ENCODE measurements around the gene CENPF. TPM values are rescaled to one million over a fixed set of nuclear protein-coding genes. Genes with fewer than 3 reads are reported as not detected.
A peak's percentile ranks its signal among the peaks of the same experiment; 100 is the strongest.

Gene CENPF
- 100 to 1,000 TPM; 102 to 107 TPM for total RNA-seq

- peaks cover 20% of the 10 kb centered on the region for H3K4me1 Mint-ChIP-seq
- peak within 1 kb of the TSS; percentile 89 for H3K27ac Mint-ChIP-seq
- DNase-seq = peak; percentile 96
- H3K36me3 Mint-ChIP-seq (ENCODE audit: low read depth) = peaks cover 4% of the 10 kb centered on the region
- H3K9me3 Mint-ChIP-seq (ENCODE audit: low read depth) = no peaks in the 10 kb centered on the region
- ChIA-PET POLR2A (no interaction called here), CTCF (interaction anchor here (0.8 to 2.6 kb wide), 7 partner anchors 11 to 271 kb away, joined by 3 to 6 read pairs (median 4); no protein-coding TSS in a partner anchor)
- peak within 1 kb of the TSS; percentile 95 for H3K4me3 Mint-ChIP-seq
- ATAC-seq = peak; percentile 98
- intact Hi-C loops (cut with DNase I, micrococcal nuclease) = loop anchor here (1.0 to 5.0 kb wide), 7 partner anchors 34 to 963 kb away; partner anchors contain the start of gene SMYD2 (in 2 of the 2)
- H3K27me3 Mint-ChIP-seq = no peaks in the 10 kb centered on the region
Observed at GRCh38 chr1:214602764-214603657, at the start of gene CENPF. Gene CENPF, plus strand, starts transcription at chr1:214603195. Its CDS starts 10,560 bp downstream, at chr1:214613755.

- Mint-ChIP-seq H3K4me3 (no peak overlapping the region), H3K9me3 (ENCODE audit: low read depth) (no peaks in the 10 kb centered on the region), H3K27ac (no peak overlapping the region), H3K4me1 (peaks cover 2% of the 10 kb centered on the region), H3K36me3 (ENCODE audit: low read depth) (no peaks in the 10 kb centered on the region), H3K27me3 (peaks cover 28% of the 10 kb centered on the region)
- intact Hi-C loops (cut with DNase I, micrococcal nuclease) = no loop called here
- peak; percentile 69 for ATAC-seq
- CTCF ChIA-PET = no interaction called here
- no peak for DNase-seq
- POLR2A ChIA-PET = no interaction called here
Observed at GRCh38 chr1:214557952-214558735, 44.9 kb upstream of the CENPF start.

- no peaks in the 10 kb centered on the region for H3K36me3 Mint-ChIP-seq (ENCODE audit: low read depth)
- ChIA-PET POLR2A (no interaction called here), CTCF (no interaction called here)
- DNase-seq = no peak
- H3K9me3 Mint-ChIP-seq (ENCODE audit: low read depth) = no peaks in the 10 kb centered on the region
- H3K4me3 Mint-ChIP-seq = no peak overlapping the region
- intact Hi-C loops (cut with DNase I, micrococcal nuclease) = loop anchor here in 1 of 2 experiments (10.0 kb wide), 1 partner anchor 309 kb away; no protein-coding TSS in a partner anchor
- ATAC-seq = no peak
- H3K27ac Mint-ChIP-seq = no peak overlapping the region
- peaks cover 7% of the 10 kb centered on the region for H3K4me1 Mint-ChIP-seq
- H3K27me3 Mint-ChIP-seq = peaks cover 18% of the 10 kb centered on the region
Observed at GRCh38 chr1:214563881-214564280, 39.1 kb upstream of the CENPF start.

- intact Hi-C loops (cut with DNase I, micrococcal nuclease) = loop anchor here (5.0 to 10.0 kb wide), 3 partner anchors 123 to 311 kb away; no protein-coding TSS in a partner anchor
- CTCF ChIA-PET = interaction anchor here (0.6 kb wide), 1 partner anchor 10 kb away, joined by 3 read pairs; no protein-coding TSS in a partner anchor
- POLR2A ChIA-PET = no interaction called here
- DNase-seq = no peak
- H3K9me3 Mint-ChIP-seq (ENCODE audit: low read depth) = no peaks in the 10 kb centered on the region
- H3K27me3 Mint-ChIP-seq = peaks cover 14% of the 10 kb centered on the region
- no peak overlapping the region for H3K27ac Mint-ChIP-seq
- ATAC-seq = no peak
- no peak overlapping the region for H3K4me3 Mint-ChIP-seq
- H3K36me3 Mint-ChIP-seq (ENCODE audit: low read depth) = no peaks in the 10 kb centered on the region
- H3K4me1 Mint-ChIP-seq = peaks cover 11% of the 10 kb centered on the region
Observed at GRCh38 chr1:214565310-214565709, 37.7 kb upstream of the CENPF start.

GRCh38 chr1:214566158-214567104, 36.6 kb upstream of the CENPF start:
- Mint-ChIP-seq H3K4me1 (peaks cover 11% of the 10 kb centered on the region), H3K27me3 (peaks cover 9% of the 10 kb centered on the region), H3K4me3 (no peak overlapping the region), H3K27ac (no peak overlapping the region), H3K36me3 (ENCODE audit: low read depth) (no peaks in the 10 kb centered on the region), H3K9me3 (ENCODE audit: low read depth) (no peaks in the 10 kb centered on the region)
- ATAC-seq (peak; percentile 82), DNase-seq (peak; percentile 61)
- CTCF ChIA-PET = interaction anchor here (0.9 to 1.3 kb wide), 2 partner anchors 15 to 19 kb away, joined by 3 to 4 read pairs; no protein-coding TSS in a partner anchor
- POLR2A ChIA-PET = no interaction called here
- intact Hi-C loops (cut with DNase I, micrococcal nuclease) = loop anchor here (5.0 to 10.0 kb wide), 3 partner anchors 124 to 312 kb away; no protein-coding TSS in a partner anchor

- Mint-ChIP-seq H3K27me3 (peaks cover 4% of the 10 kb centered on the region), H3K9me3 (ENCODE audit: low read depth) (no peaks in the 10 kb centered on the region), H3K36me3 (ENCODE audit: low read depth) (no peaks in the 10 kb centered on the region), H3K4me1 (peaks cover 11% of the 10 kb centered on the region), H3K4me3 (no peak overlapping the region), H3K27ac (no peak overlapping the region)
- intact Hi-C loops (cut with DNase I, micrococcal nuclease) = loop anchor here (5.0 to 10.0 kb wide), 3 partner anchors 125 to 313 kb away; no protein-coding TSS in a partner anchor
- no peak for ATAC-seq
- ChIA-PET CTCF (no interaction called here), POLR2A (no interaction called here)
- DNase-seq = no peak
Observed at GRCh38 chr1:214567481-214567980, 35.5 kb upstream of the CENPF start.

GRCh38 chr1:214568328-214568727, 34.7 kb upstream of the CENPF start:
- peaks cover 4% of the 10 kb centered on the region for H3K27me3 Mint-ChIP-seq
- H3K9me3 Mint-ChIP-seq (ENCODE audit: low read depth) = no peaks in the 10 kb centered on the region
- no peak overlapping the region for H3K4me3 Mint-ChIP-seq
- ChIA-PET CTCF (interaction anchor here (1.8 kb wide), 1 partner anchor 16 kb away, joined by 4 read pairs; no protein-coding TSS in a partner anchor), POLR2A (no interaction called here)
- peak overlapping the region; percentile 1 for H3K27ac Mint-ChIP-seq
- DNase-seq (no peak), ATAC-seq (no peak)
- peaks cover 11% of the 10 kb centered on the region for H3K4me1 Mint-ChIP-seq
- H3K36me3 Mint-ChIP-seq (ENCODE audit: low read depth) = no peaks in the 10 kb centered on the region
- intact Hi-C loops (cut with DNase I, micrococcal nuclease) = loop anchor here (5.0 to 10.0 kb wide), 3 partner anchors 126 to 314 kb away; no protein-coding TSS in a partner anchor

GRCh38 chr1:214569357-214570004, 33.5 kb upstream of the CENPF start:
- ATAC-seq (peak; percentile 39), DNase-seq (no peak)
- no peak overlapping the region for H3K27ac Mint-ChIP-seq
- ChIA-PET CTCF (interaction anchor here (0.7 to 1.8 kb wide), 3 partner anchors 15 to 238 kb away, joined by 3 to 4 read pairs (median 3); no protein-coding TSS in a partner anchor), POLR2A (no interaction called here)
- no peak overlapping the region for H3K4me3 Mint-ChIP-seq
- peaks cover 11% of the 10 kb centered on the region for H3K4me1 Mint-ChIP-seq
- peaks cover 4% of the 10 kb centered on the region for H3K27me3 Mint-ChIP-seq
- H3K36me3 Mint-ChIP-seq (ENCODE audit: low read depth) = no peaks in the 10 kb centered on the region
- intact Hi-C loops (cut with DNase I, micrococcal nuclease) = loop anchor here (5.0 to 10.0 kb wide), 3 partner anchors 127 to 315 kb away; no protein-coding TSS in a partner anchor
- no peaks in the 10 kb centered on the region for H3K9me3 Mint-ChIP-seq (ENCODE audit: low read depth)

GRCh38 chr1:214570442-214570841, 32.6 kb upstream of the CENPF start:
- H3K4me3 Mint-ChIP-seq = no peak overlapping the region
- CTCF ChIA-PET = interaction anchor here (0.6 kb wide), 1 partner anchor 238 kb away, joined by 3 read pairs; no protein-coding TSS in a partner anchor
- no peak for ATAC-seq

GRCh38 chr1:214571281-214571680, 31.7 kb upstream of the CENPF start:
- Mint-ChIP-seq H3K4me3 (no peak overlapping the region), H3K27ac (no peak overlapping the region), H3K27me3 (peaks cover 7% of the 10 kb centered on the region), H3K9me3 (ENCODE audit: low read depth) (peaks cover 6% of the 10 kb centered on the region), H3K36me3 (ENCODE audit: low read depth) (peaks cover 6% of the 10 kb centered on the region), H3K4me1 (peaks cover 11% of the 10 kb centered on the region)
- intact Hi-C loops (cut with DNase I, micrococcal nuclease) = no loop called here
- POLR2A ChIA-PET = no interaction called here
- CTCF ChIA-PET = interaction anchor here (0.9 to 1.5 kb wide), 3 partner anchors 14 to 240 kb away, joined by 3 to 5 read pairs (median 3); no protein-coding TSS in a partner anchor
- no peak for ATAC-seq
- DNase-seq = no peak

More at GRCh38 chr1:214570442-214570841, 32.6 kb upstream of the CENPF start:
- no peak for DNase-seq
- Mint-ChIP-seq H3K9me3 (ENCODE audit: low read depth) (no peaks in the 10 kb centered on the region), H3K27ac (no peak overlapping the region), H3K4me1 (peaks cover 11% of the 10 kb centered on the region), H3K36me3 (ENCODE audit: low read depth) (no peaks in the 10 kb centered on the region), H3K27me3 (peaks cover 4% of the 10 kb centered on the region)
- intact Hi-C loops (cut with DNase I, micrococcal nuclease) = no loop called here
- POLR2A ChIA-PET = no interaction called here

Data from activated CD4-positive, alpha-beta T cell treated with anti-CD3 and anti-CD28 coated beads for 36 hours (primary cell).